COLO668 (cell line): Measurements from ENCODE around the gene ZNF674.

ENCODE experiments used
- DNase-seq: peaks from one replicate; lab custom pipeline; 2025; ENCODE audit not compliant: unreplicated experiment; lab: John Stamatoyannopoulos, UW

ZNF674 gene

GRCh38 chrX:46545111-46546005 lies at the start of gene ZNF674:
ZNF674 (minus strand) TSS chrX:46545421; CDS start chrX:46542087, 3,334 bp downstream.
- DNase-seq: peak; percentile 92

GRCh38 chrX:46589977-46590723 lies 44.9 kb upstream of the ZNF674 start:
- DNase-seq: no peak

GRCh38 chrX:46588263-46588662 lies 43.0 kb upstream of the ZNF674 start:
- no peak for DNase-seq

GRCh38 chrX:46587753-46588171 lies 42.5 kb upstream of the ZNF674 start:
- DNase-seq: no peak

- no peak for DNase-seq
Measured at GRCh38 chrX:46587158-46587557, 41.9 kb upstream of the ZNF674 start.

GRCh38 chrX:46584736-46585135 lies 39.5 kb upstream of the ZNF674 start:
- DNase-seq: no peak

- DNase-seq: no peak
Measured at GRCh38 chrX:46582966-46583365, 37.7 kb upstream of the ZNF674 start.

GRCh38 chrX:46582325-46582724 lies 37.1 kb upstream of the ZNF674 start:
- no peak for DNase-seq

GRCh38 chrX:46580613-46581012 lies 35.4 kb upstream of the ZNF674 start:
- no peak for DNase-seq

GRCh38 chrX:46579250-46579649 lies 34.0 kb upstream of the ZNF674 start:
- DNase-seq: no peak

- no peak for DNase-seq
Measured at GRCh38 chrX:46577221-46578005, 32.2 kb upstream of the ZNF674 start.

- no peak for DNase-seq
Measured at GRCh38 chrX:46576458-46576857, 31.2 kb upstream of the ZNF674 start.

GRCh38 chrX:46575991-46576392 lies 30.8 kb upstream of the ZNF674 start:
- DNase-seq: peak; percentile 10

GRCh38 chrX:46575586-46575985 lies 30.4 kb upstream of the ZNF674 start:
- DNase-seq: no peak

GRCh38 chrX:46574774-46575381 lies 29.7 kb upstream of the ZNF674 start:
- DNase-seq: peak; percentile 87

GRCh38 chrX:46573892-46574773 lies 28.9 kb upstream of the ZNF674 start:
- peak; percentile 82 for DNase-seq

- DNase-seq: peak; percentile 71
Measured at GRCh38 chrX:46573331-46573891, 28.2 kb upstream of the ZNF674 start, which contains the start of gene CHST7. CHST7 (plus strand) TSS chrX:46573765; CDS start chrX:46573932, 167 bp downstream.

- no peak for DNase-seq
Measured at GRCh38 chrX:46572340-46572936, 27.2 kb upstream of the ZNF674 start.
